CD4-positive, CD25-positive, alpha-beta regulatory T cell (primary cell): ENCODE data around the gene GALNT16. TPM values are rescaled to one million over a fixed set of nuclear protein-coding genes. Genes with fewer than 3 reads are reported as not detected.

Source experiments
- ATAC-seq, 2 donors: fragments of 150-1000 bp; cut with Tn5 transposase; one replicate each; pipeline ENCODE4 v1.10.0; 2021; ENCODE audit warnings: low read depth in 2 of 2, moderate number of reproducible peaks in 2 of 2, moderate library complexity in 1 of 2
- DNase-seq, 3 donors: peaks; one replicate each; pipeline versions ENCODE4 v3.0.0 to v3.0.0-alpha.2; 2012 to 2022; ENCODE audit warnings: mixed read lengths in 1 of 3
- H3K27ac ChIP-seq: one replicate; pipeline ENCODE4 v1.7.0; 2013; ENCODE audit warnings: mild to moderate bottlenecking, low read length; ENCODE audit not compliant: insufficient read depth, poor library complexity, severe bottlenecking
- H3K27me3 ChIP-seq: one replicate; pipeline ENCODE4 v1.7.0; 2013; ENCODE audit warnings: low read length; ENCODE audit not compliant: control insufficient read depth, insufficient read depth
- H3K36me3 ChIP-seq: one replicate; pipeline ENCODE4 v1.7.0; 2013; ENCODE audit warnings: mild to moderate bottlenecking, low read length, moderate library complexity; ENCODE audit not compliant: control insufficient read depth, insufficient read depth
- H3K4me1 ChIP-seq: 2 replicates; pipeline ENCODE4 v1.7.0; 2013; ENCODE audit warnings: mild to moderate bottlenecking, low read length; ENCODE audit not compliant: insufficient read depth, control insufficient read depth, poor library complexity, severe bottlenecking
- H3K4me3 ChIP-seq: one replicate; pipeline ENCODE4 v1.7.0; 2013; ENCODE audit warnings: low read depth, mild to moderate bottlenecking, low read length, moderate library complexity
- H3K9me3 ChIP-seq, 2 experiments: 1 replicate in 1 of 2; 2 replicates in 1 of 2; pipeline ENCODE4 v1.7.0; 2013; ENCODE audit warnings: low read length in 2 of 2, mild to moderate bottlenecking in 1 of 2, moderate library complexity in 1 of 2; ENCODE audit not compliant: control insufficient read depth in 2 of 2
- H3K27ac Mint-ChIP-seq, 3 donors: one replicate each; pipeline ENCODE4 v1.8.0; 2020 to 2022; ENCODE audit warnings: mild to moderate bottlenecking in 3 of 3, mixed read lengths in 3 of 3, moderate library complexity in 2 of 3
- H3K27me3 Mint-ChIP-seq: one replicate; pipeline ENCODE4 v1.8.0; 2022; ENCODE audit warnings: mild to moderate bottlenecking, mixed read lengths
- H3K36me3 Mint-ChIP-seq: one replicate; pipeline ENCODE4 v1.8.0; 2020; ENCODE audit warnings: mixed read lengths
- H3K4me1 Mint-ChIP-seq, 4 donors: one replicate each; pipeline ENCODE4 v1.8.0; 2020 to 2022; ENCODE audit warnings: mixed read lengths in 4 of 4, mild to moderate bottlenecking in 1 of 4
- H3K4me3 Mint-ChIP-seq, 4 donors: one replicate each; pipeline ENCODE4 v1.8.0; 2020 to 2022; ENCODE audit warnings: mild to moderate bottlenecking in 4 of 4, mixed read lengths in 4 of 4, moderate library complexity in 3 of 4
- H3K9me3 Mint-ChIP-seq, 7 donors: one replicate each; pipeline ENCODE4 v1.8.0; 2020 to 2022; ENCODE audit warnings: mixed read lengths in 7 of 7, mild to moderate bottlenecking in 3 of 7, moderate library complexity in 2 of 7
- polyA plus RNA-seq, 4 donors: library from polyadenylated mRNA; unstranded; fragments of 300-500 nt; fragmentation: Illumina TruSeq; gene quantifications; one replicate each; pipeline ENCODE4 v1.2.3, GENCODE V29; 2021
- total RNA-seq: library from RNA; stranded (reverse); gene quantifications from one replicate; pipeline ENCODE4 v1.2.3, GENCODE V29; 2022

Gene GALNT16
- total and polyA plus RNA-seq, 5 donors from 2014 or later = 0.05 TPM; not detected in 4

GRCh38 chr14:69337984-69338383 is 78.0 kb downstream of the GALNT16 start:
- Mint-ChIP-seq H3K4me1 (peaks cover 0 to 7% (median 0%) of the 10 kb centered on the region in 4 donors), H3K4me3 (no peak overlapping the region), H3K36me3 (no peaks in the 10 kb centered on the region), H3K9me3 (no peaks in the 10 kb centered on the region), H3K27me3 (peaks cover 18% of the 10 kb centered on the region), H3K27ac (no peak overlapping the region)
- Histone ChIP-seq H3K9me3 (no peaks in the 10 kb centered on the region), H3K27ac (no peak overlapping the region), H3K27me3 (no peaks in the 10 kb centered on the region), H3K4me3 (no peak overlapping the region), H3K4me1 (no peaks in the 10 kb centered on the region), H3K36me3 (no peaks in the 10 kb centered on the region)
- DNase-seq = no peak
- no peak for ATAC-seq

GRCh38 chr14:69339426-69339825 is 79.5 kb downstream of the GALNT16 start:
- no peak overlapping the region for H3K4me3 Mint-ChIP-seq

GRCh38 chr14:69342928-69343525 is 83.1 kb downstream of the GALNT16 start:
- no peak for ATAC-seq
- Histone ChIP-seq H3K9me3 (no peaks in the 10 kb centered on the region), H3K27ac (no peak overlapping the region), H3K36me3 (no peaks in the 10 kb centered on the region), H3K4me3 (no peak overlapping the region), H3K27me3 (no peaks in the 10 kb centered on the region), H3K4me1 (no peaks in the 10 kb centered on the region)
- DNase-seq = no peak
- Mint-ChIP-seq H3K36me3 (no peaks in the 10 kb centered on the region), H3K27ac (no peak overlapping the region), H3K4me1 (no peaks in the 10 kb centered on the region), H3K9me3 (peaks cover 0 to 2% (median 0%) of the 10 kb centered on the region in 7 donors), H3K4me3 (no peak overlapping the region), H3K27me3 (peaks cover 11% of the 10 kb centered on the region)

More at GRCh38 chr14:69339426-69339825, 79.5 kb downstream of the GALNT16 start:
- Histone ChIP-seq H3K4me3 (no peak overlapping the region), H3K36me3 (no peaks in the 10 kb centered on the region), H3K9me3 (no peaks in the 10 kb centered on the region), H3K27ac (no peak overlapping the region), H3K4me1 (no peaks in the 10 kb centered on the region), H3K27me3 (no peaks in the 10 kb centered on the region)
- no peaks in the 10 kb centered on the region for H3K36me3 Mint-ChIP-seq
- no peak overlapping the region for H3K27ac Mint-ChIP-seq
- H3K27me3 Mint-ChIP-seq = peaks cover 15% of the 10 kb centered on the region
- no peaks in the 10 kb centered on the region for H3K9me3 Mint-ChIP-seq
- ATAC-seq (no peak), DNase-seq (no peak)
- peaks cover 0 to 2% (median 0%) of the 10 kb centered on the region in 4 donors for H3K4me1 Mint-ChIP-seq

GRCh38 chr14:69344171-69344570 is 84.2 kb downstream of the GALNT16 start:
- Mint-ChIP-seq H3K4me3 (no peak overlapping the region), H3K4me1 (no peaks in the 10 kb centered on the region), H3K36me3 (no peaks in the 10 kb centered on the region), H3K27me3 (peaks cover 11% of the 10 kb centered on the region), H3K27ac (no peak overlapping the region), H3K9me3 (peaks cover 0 to 2% (median 0%) of the 10 kb centered on the region in 7 donors)
- ATAC-seq (no peak), DNase-seq (no peak)
- no peaks in the 10 kb centered on the region for H3K4me1 ChIP-seq
- H3K27ac ChIP-seq = no peak overlapping the region
- H3K9me3 ChIP-seq = no peaks in the 10 kb centered on the region
- no peak overlapping the region for H3K4me3 ChIP-seq
- H3K36me3 ChIP-seq = no peaks in the 10 kb centered on the region
- no peaks in the 10 kb centered on the region for H3K27me3 ChIP-seq

- peaks cover 0 to 2% (median 0%) of the 10 kb centered on the region in 7 donors for H3K9me3 Mint-ChIP-seq
- no peaks in the 10 kb centered on the region for H3K36me3 ChIP-seq
- H3K27me3 ChIP-seq = no peaks in the 10 kb centered on the region
- peaks cover 9% of the 10 kb centered on the region for H3K27me3 Mint-ChIP-seq
- no peak overlapping the region for H3K27ac Mint-ChIP-seq
- H3K4me3 Mint-ChIP-seq = no peak overlapping the region
- no peaks in the 10 kb centered on the region for H3K36me3 Mint-ChIP-seq
- DNase-seq (no peak), ATAC-seq (no peak)
- no peaks in the 10 kb centered on the region for H3K9me3 ChIP-seq
- H3K4me1 ChIP-seq = no peaks in the 10 kb centered on the region
- no peak overlapping the region for H3K27ac ChIP-seq
- no peak overlapping the region for H3K4me3 ChIP-seq
- no peaks in the 10 kb centered on the region for H3K4me1 Mint-ChIP-seq
These were observed 85.4 kb downstream of the GALNT16 start for GRCh38 chr14:69345402-69345801.

GRCh38 chr14:69346710-69347109 is 86.8 kb downstream of the GALNT16 start:
- H3K4me3 Mint-ChIP-seq = no peak overlapping the region
- Histone ChIP-seq H3K27me3 (no peaks in the 10 kb centered on the region), H3K27ac (no peak overlapping the region), H3K4me3 (no peak overlapping the region), H3K9me3 (no peaks in the 10 kb centered on the region), H3K4me1 (no peaks in the 10 kb centered on the region), H3K36me3 (no peaks in the 10 kb centered on the region)
- DNase-seq (no peak), ATAC-seq (no peak)
- H3K36me3 Mint-ChIP-seq = no peaks in the 10 kb centered on the region
- peaks cover 0 to 2% (median 0%) of the 10 kb centered on the region in 7 donors for H3K9me3 Mint-ChIP-seq
- H3K27ac Mint-ChIP-seq = no peak overlapping the region
- no peaks in the 10 kb centered on the region for H3K4me1 Mint-ChIP-seq
- peaks cover 9% of the 10 kb centered on the region for H3K27me3 Mint-ChIP-seq

GRCh38 chr14:69349091-69349777 is 89.3 kb downstream of the GALNT16 start:
- ATAC-seq = no peak
- no peak overlapping the region for H3K27ac Mint-ChIP-seq
- peaks cover 2 to 7% (median 4%) of the 10 kb centered on the region in 4 donors for H3K4me1 Mint-ChIP-seq
- Histone ChIP-seq H3K27ac (no peak overlapping the region), H3K36me3 (no peaks in the 10 kb centered on the region), H3K27me3 (no peaks in the 10 kb centered on the region), H3K9me3 (no peaks in the 10 kb centered on the region), H3K4me1 (peaks cover 6% of the 10 kb centered on the region), H3K4me3 (no peak overlapping the region)
- H3K27me3 Mint-ChIP-seq = peaks cover 4% of the 10 kb centered on the region
- peaks cover 1% of the 10 kb centered on the region for H3K36me3 Mint-ChIP-seq
- DNase-seq = no peak
- no peak overlapping the region for H3K4me3 Mint-ChIP-seq
- peaks cover 0 to 2% (median 0%) of the 10 kb centered on the region in 7 donors for H3K9me3 Mint-ChIP-seq

GRCh38 chr14:69350892-69351291 is 90.9 kb downstream of the GALNT16 start:
- no peak for ATAC-seq
- peaks cover 5 to 19% (median 13%) of the 10 kb centered on the region in 4 donors for H3K4me1 Mint-ChIP-seq
- no peak overlapping the region for H3K4me3 Mint-ChIP-seq
- no peak overlapping the region for H3K4me3 ChIP-seq
- no peaks in the 10 kb centered on the region for H3K9me3 ChIP-seq
- peaks cover 4% of the 10 kb centered on the region for H3K27me3 Mint-ChIP-seq
- no peaks in the 10 kb centered on the region for H3K27me3 ChIP-seq
- no peaks in the 10 kb centered on the region for H3K36me3 ChIP-seq
- H3K4me1 ChIP-seq = peaks cover 19% of the 10 kb centered on the region
- no peaks in the 10 kb centered on the region for H3K9me3 Mint-ChIP-seq
- peaks cover 5% of the 10 kb centered on the region for H3K36me3 Mint-ChIP-seq
- H3K27ac Mint-ChIP-seq = no peak overlapping the region
- DNase-seq = no peak
- H3K27ac ChIP-seq = no peak overlapping the region
